ENCODE measurements around the gene FIGN.

FIGN gene

DNA sequence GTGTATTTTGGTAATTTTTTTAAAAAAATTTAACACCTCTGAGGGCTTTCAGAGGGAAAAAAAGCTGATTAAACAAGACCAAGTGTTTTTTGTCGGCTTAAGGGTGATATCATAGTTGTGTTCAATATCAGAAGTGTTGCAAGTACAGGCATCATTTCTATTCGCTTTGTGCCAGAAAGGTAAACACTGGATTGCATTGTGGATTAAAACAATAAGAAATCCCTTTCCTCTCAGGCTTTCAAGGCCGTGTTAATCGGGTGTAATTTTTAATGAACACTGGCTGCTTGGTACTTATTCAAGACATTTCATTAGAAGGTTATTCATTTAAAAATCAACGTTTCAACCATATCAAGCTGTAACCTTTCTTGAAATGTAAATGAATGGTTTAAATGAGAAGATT is 18.3 kb downstream of the FIGN start:
- no peaks in the 10 kb centered on the region for H3K79me2 ChIP-seq (ENCODE audit: low read length)
- H3K27me3 ChIP-seq (ENCODE audit: low read depth, low read length): no peaks in the 10 kb centered on the region
- no peaks in the 10 kb centered on the region for H3K9me3 ChIP-seq (ENCODE audit: insufficient read depth, low read length)
- H4K20me1 ChIP-seq (ENCODE audit: insufficient read depth, low read length): no peaks in the 10 kb centered on the region
- no peak overlapping the region for H2AFZ ChIP-seq (ENCODE audit: low read depth, low read length)
- H3K4me1 ChIP-seq (ENCODE audit: low read length): no peaks in the 10 kb centered on the region
- H3K4me2 ChIP-seq (ENCODE audit: low read length): no peak overlapping the region
- no peak overlapping the region for H3K9ac ChIP-seq (ENCODE audit: low read length)
- TF ChIP-seq, protein P1, sequence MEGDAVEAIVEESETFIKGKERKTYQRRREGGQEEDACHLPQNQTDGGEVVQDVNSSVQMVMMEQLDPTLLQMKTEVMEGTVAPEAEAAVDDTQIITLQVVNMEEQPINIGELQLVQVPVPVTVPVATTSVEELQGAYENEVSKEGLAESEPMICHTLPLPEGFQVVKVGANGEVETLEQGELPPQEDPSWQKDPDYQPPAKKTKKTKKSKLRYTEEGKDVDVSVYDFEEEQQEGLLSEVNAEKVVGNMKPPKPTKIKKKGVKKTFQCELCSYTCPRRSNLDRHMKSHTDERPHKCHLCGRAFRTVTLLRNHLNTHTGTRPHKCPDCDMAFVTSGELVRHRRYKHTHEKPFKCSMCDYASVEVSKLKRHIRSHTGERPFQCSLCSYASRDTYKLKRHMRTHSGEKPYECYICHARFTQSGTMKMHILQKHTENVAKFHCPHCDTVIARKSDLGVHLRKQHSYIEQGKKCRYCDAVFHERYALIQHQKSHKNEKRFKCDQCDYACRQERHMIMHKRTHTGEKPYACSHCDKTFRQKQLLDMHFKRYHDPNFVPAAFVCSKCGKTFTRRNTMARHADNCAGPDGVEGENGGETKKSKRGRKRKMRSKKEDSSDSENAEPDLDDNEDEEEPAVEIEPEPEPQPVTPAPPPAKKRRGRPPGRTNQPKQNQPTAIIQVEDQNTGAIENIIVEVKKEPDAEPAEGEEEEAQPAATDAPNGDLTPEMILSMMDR (IDR thresholded peaks at IDR 0.05; ENCODE audit: low read depth, low read length): no peak
- TF ChIP-seq EZH2phosphoT487 (IDR thresholded peaks at IDR 0.05; ENCODE audit: low read depth): no peak
- no peak overlapping the region for H3K4me3 ChIP-seq (ENCODE audit: low read length)
- H3K36me3 ChIP-seq (replicated peaks; ENCODE audit: low read depth, low read length): no peaks in the 10 kb centered on the region
- H3K27ac ChIP-seq (ENCODE audit: low read length): no peak overlapping the region

DNA sequence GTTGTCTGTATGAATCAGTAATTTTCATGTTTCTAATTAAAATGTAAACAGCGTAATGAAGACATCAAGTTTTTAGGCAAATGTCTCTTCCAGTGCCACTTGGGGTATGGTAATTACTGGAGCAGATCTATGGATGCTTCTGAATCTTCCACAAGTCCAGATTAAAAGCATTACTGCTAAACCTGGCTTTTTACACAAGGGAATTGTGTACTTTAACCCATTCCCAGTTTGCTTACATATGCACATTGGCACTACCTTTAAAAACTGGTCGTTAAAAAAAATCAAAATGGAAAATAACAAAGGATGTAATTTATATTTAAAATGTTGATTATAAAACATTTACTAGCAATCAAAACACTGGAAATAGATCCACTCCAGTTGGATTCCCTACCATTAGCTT is 19.7 kb downstream of the FIGN start:
- H3K79me2 ChIP-seq (ENCODE audit: low read length): no peaks in the 10 kb centered on the region
- H3K4me1 ChIP-seq (ENCODE audit: low read length): no peaks in the 10 kb centered on the region
- TF ChIP-seq, protein P1 (IDR thresholded peaks at IDR 0.05; ENCODE audit: low read depth, low read length): no peak
- TF ChIP-seq EZH2phosphoT487 (IDR thresholded peaks at IDR 0.05; ENCODE audit: low read depth): no peak
- H3K9ac ChIP-seq (ENCODE audit: low read length): no peak overlapping the region
- no peak overlapping the region for H3K27ac ChIP-seq (ENCODE audit: low read length)
- H3K4me3 ChIP-seq (ENCODE audit: low read length): no peak overlapping the region
- H4K20me1 ChIP-seq (ENCODE audit: insufficient read depth, low read length): no peaks in the 10 kb centered on the region
- no peaks in the 10 kb centered on the region for H3K9me3 ChIP-seq (ENCODE audit: insufficient read depth, low read length)
- H3K36me3 ChIP-seq (replicated peaks; ENCODE audit: low read depth, low read length): no peaks in the 10 kb centered on the region
- no peak overlapping the region for H2AFZ ChIP-seq (ENCODE audit: low read depth, low read length)
- H3K27me3 ChIP-seq (ENCODE audit: low read depth, low read length): no peaks in the 10 kb centered on the region
- no peak overlapping the region for H3K4me2 ChIP-seq (ENCODE audit: low read length)

DNA sequence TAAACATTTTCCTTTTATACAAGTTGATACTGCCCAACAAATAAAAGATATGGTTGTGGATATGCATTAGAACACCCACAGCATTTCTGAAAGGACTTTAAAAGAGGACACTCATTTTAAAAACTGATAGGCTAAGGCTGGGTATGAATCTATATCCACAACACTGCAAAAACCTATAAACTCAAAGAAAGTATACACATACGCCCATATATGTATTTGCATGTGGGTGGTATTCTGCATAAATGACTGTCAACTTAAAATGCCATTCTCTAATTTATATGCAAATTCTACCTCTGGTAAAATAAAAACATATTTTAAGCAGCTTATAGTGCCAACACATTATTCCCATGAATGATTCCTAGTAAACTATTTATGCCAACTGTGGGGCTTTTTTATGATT is 20.1 kb downstream of the FIGN start:
- TF ChIP-seq EZH2phosphoT487 (IDR thresholded peaks at IDR 0.05; ENCODE audit: low read depth): no peak
- TF ChIP-seq, protein P1 (IDR thresholded peaks at IDR 0.05; ENCODE audit: low read depth, low read length): no peak
- Histone ChIP-seq H2AFZ (ENCODE audit: low read depth, low read length) (no peak overlapping the region), H3K27me3 (ENCODE audit: low read depth, low read length) (no peaks in the 10 kb centered on the region), H3K9me3 (ENCODE audit: insufficient read depth, low read length) (no peaks in the 10 kb centered on the region), H3K79me2 (ENCODE audit: low read length) (no peaks in the 10 kb centered on the region), H3K4me1 (ENCODE audit: low read length) (no peaks in the 10 kb centered on the region), H3K9ac (ENCODE audit: low read length) (no peak overlapping the region), H4K20me1 (ENCODE audit: insufficient read depth, low read length) (no peaks in the 10 kb centered on the region), H3K27ac (ENCODE audit: low read length) (no peak overlapping the region), H3K36me3 (replicated peaks; ENCODE audit: low read depth, low read length) (no peaks in the 10 kb centered on the region), H3K4me2 (ENCODE audit: low read length) (no peak overlapping the region), H3K4me3 (ENCODE audit: low read length) (no peak overlapping the region)

DNA sequence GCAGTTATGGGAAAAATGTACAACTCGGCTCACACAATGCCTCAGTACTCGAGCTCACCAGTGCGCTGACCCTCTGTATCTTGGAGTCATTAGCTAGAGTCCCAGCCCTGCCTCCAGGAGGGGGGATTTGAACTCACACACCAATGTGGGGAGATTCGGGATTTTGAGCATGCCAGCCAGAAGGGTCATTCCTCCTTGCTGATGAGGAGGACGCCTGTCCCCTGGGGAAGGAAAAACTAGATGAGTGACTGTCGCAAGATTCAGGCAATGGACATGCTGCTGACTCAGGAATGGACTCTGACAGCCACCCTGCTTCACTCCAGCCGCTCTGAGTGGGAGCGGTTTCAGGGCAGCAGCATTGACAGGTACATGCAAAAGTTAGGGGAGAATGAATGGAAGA is 20.6 kb downstream of the FIGN start:
- H3K36me3 ChIP-seq (replicated peaks; ENCODE audit: low read depth, low read length): no peaks in the 10 kb centered on the region
- H3K4me2 ChIP-seq (ENCODE audit: low read length): no peak overlapping the region
- TF ChIP-seq, protein P1 (IDR thresholded peaks at IDR 0.05; ENCODE audit: low read depth, low read length): no peak
- no peak for TF ChIP-seq EZH2phosphoT487 (IDR thresholded peaks at IDR 0.05; ENCODE audit: low read depth)
- no peaks in the 10 kb centered on the region for H3K9me3 ChIP-seq (ENCODE audit: insufficient read depth, low read length)
- H3K27ac ChIP-seq (ENCODE audit: low read length): no peak overlapping the region
- no peak overlapping the region for H2AFZ ChIP-seq (ENCODE audit: low read depth, low read length)
- H3K9ac ChIP-seq (ENCODE audit: low read length): no peak overlapping the region
- no peaks in the 10 kb centered on the region for H3K4me1 ChIP-seq (ENCODE audit: low read length)
- no peaks in the 10 kb centered on the region for H3K79me2 ChIP-seq (ENCODE audit: low read length)
- no peaks in the 10 kb centered on the region for H3K27me3 ChIP-seq (ENCODE audit: low read depth, low read length)
- H3K4me3 ChIP-seq (ENCODE audit: low read length): no peak overlapping the region
- H4K20me1 ChIP-seq (ENCODE audit: insufficient read depth, low read length): no peaks in the 10 kb centered on the region
